ENCODE measurements around the gene CASR.

DNA sequence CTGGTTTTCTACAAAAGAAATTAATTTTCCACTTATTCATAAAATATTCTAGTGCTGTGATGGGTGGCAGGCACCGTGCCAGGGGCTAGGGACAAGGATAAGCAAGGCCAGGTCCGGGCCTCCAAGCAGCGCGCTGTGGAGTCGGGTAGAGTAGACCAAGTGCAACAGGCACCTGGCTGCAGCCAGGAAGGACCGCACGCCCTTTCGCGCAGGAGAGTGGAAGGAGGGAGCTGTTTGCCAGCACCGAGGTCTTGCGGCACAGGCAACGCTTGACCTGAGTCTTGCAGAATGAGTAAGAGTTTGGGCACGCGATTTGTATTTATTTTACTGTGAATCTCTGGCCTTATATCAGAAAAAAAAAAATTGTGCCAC lies at the start of gene CASR:
- no peak for TF ChIP-seq MAX (IDR thresholded peaks at IDR 0.05)
- no peak for TF ChIP-seq FOXM1 (IDR thresholded peaks at IDR 0.05; ENCODE audit: borderline replicate concordance, low read depth)
- TF ChIP-seq, protein P1, sequence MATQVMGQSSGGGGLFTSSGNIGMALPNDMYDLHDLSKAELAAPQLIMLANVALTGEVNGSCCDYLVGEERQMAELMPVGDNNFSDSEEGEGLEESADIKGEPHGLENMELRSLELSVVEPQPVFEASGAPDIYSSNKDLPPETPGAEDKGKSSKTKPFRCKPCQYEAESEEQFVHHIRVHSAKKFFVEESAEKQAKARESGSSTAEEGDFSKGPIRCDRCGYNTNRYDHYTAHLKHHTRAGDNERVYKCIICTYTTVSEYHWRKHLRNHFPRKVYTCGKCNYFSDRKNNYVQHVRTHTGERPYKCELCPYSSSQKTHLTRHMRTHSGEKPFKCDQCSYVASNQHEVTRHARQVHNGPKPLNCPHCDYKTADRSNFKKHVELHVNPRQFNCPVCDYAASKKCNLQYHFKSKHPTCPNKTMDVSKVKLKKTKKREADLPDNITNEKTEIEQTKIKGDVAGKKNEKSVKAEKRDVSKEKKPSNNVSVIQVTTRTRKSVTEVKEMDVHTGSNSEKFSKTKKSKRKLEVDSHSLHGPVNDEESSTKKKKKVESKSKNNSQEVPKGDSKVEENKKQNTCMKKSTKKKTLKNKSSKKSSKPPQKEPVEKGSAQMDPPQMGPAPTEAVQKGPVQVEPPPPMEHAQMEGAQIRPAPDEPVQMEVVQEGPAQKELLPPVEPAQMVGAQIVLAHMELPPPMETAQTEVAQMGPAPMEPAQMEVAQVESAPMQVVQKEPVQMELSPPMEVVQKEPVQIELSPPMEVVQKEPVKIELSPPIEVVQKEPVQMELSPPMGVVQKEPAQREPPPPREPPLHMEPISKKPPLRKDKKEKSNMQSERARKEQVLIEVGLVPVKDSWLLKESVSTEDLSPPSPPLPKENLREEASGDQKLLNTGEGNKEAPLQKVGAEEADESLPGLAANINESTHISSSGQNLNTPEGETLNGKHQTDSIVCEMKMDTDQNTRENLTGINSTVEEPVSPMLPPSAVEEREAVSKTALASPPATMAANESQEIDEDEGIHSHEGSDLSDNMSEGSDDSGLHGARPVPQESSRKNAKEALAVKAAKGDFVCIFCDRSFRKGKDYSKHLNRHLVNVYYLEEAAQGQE (IDR thresholded peaks at IDR 0.05; ENCODE audit: low read depth) = no peak
